GM21423 (cell line): ENCODE results near the gene ATXN1.

ENCODE experiments used
- ATAC-seq: cut with Tn5 transposase; IDR thresholded peaks from one replicate; pipeline ENCODE4 v1.9.1; 2021; ENCODE audit warnings: mild to moderate bottlenecking, moderate library complexity; ENCODE audit not compliant: unreplicated experiment

The ATXN1 gene

GRCh38 chr6:16762550-16763477, 1.6 kb upstream of the ATXN1 start:
- peak; percentile 28 for ATAC-seq

- peak; percentile 2 for ATAC-seq
Observed at GRCh38 chr6:16762268-16762549, 949 bp upstream of the ATXN1 start.

- peak; percentile 42 for ATAC-seq
Observed at GRCh38 chr6:16761471-16762267, 409 bp upstream of the ATXN1 start.

DNA sequence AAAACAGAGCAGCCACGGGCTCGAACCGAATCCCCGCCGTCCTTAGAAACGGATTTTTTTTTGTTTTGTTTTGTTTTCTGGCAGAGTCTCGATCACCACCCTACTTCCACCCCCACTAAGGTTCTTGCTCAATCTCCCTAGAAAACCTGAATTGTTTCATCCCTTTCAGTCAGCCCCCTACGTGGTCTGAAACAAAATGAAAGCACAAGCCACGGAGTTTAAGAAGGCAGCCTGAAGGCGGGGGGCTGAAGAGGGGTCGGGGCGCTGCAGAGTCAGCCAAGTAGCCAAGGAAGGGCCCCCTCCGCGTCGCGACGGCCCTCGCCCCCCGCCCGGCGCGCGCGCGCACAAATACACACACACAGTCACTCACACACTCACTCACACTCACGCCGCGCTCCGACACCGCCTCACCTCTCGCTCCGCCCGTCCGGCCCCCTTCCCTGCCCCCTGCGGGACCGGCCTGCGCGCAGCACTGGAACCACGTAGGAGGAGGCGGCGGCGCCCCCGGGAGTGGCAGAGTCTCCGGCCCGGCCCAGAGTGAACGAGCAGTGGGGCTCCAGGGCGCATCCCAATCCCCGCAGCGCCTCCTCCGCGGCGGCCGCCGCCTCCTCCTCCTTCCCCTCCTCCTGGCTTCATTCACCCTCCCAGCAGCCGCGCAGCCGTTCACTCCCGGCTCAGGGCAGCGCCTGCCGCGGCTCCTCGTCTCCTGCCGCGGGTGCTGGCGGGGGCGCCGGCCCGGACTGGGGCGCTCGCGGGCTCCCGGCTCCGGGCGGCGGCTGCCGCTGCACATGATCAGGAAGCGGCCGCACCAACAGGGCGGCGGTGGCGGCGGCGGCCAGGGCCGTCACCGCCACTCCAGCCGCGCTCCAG, 1.4 kb downstream of the ATXN1 start:
- ATAC-seq, result peak; percentile 34

GRCh38 chr6:16759181-16759645, 2.0 kb downstream of the ATXN1 start:
- no peak for ATAC-seq

- ATAC-seq, result no peak
Observed at GRCh38 chr6:16758163-16758975, 2.9 kb downstream of the ATXN1 start.

DNA sequence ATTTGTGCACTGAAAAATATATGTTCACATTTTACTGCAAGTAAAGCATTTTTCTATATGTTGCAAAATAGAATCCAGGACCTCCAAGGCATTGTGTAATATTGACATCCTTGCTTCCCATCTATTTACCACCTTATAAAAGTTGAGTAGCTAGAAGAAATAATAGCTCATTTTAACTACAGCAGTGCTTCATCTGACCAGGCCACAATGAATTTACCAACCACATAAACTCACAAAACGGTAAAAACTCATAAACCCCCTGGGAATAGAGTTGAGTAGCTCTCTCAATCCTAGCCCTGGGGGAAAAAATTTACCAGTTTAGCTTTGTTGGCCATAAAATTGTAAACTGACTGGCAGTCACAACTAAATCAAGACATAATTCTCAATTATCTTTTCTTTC, 3.9 kb downstream of the ATXN1 start:
- ATAC-seq, result no peak

DNA sequence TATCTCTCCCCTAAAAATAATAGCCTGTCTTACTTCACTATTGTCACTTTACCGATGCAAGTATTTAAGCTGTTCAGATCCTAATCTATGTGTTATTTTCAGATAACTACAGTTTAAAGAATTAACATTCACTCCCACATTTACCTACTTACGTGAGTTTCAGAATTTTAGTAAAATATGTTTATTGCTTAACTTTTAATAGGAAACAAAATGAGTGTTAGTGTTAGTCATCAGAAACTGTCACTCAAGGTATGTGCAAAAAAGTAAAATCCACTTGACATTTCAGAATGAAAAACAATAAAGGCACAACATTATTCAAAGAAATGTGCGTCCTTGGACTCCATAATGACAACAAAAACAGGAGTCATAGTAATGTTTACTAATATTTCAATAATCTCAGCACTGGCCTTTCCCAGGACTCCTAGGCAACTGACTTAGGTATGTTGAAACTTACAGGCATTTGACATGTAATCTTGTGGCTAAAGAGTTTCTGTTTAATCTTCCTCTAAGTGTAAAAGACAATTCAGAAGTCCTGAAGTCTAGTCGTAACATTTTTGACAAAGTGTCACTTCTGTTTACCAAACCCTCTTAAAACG, 4.5 kb downstream of the ATXN1 start:
- ATAC-seq, result no peak

DNA sequence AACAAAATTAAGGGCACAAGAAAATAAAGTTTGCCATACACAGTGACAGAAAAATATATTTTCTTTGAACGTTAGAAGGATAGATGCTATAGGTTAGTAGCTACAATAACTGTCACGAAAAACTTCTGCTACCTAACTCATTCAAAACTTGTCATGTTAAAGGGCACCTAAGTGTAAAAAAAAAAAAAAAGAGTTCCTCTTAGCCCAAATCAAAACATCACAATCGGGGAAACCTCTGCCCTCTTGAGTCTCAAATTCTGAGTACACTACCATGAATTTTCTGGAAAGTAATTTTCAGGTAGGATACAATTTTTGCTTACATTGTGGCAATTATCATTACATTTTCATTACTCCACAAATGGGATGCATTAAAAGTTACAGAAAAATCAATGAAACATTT, 5.7 kb downstream of the ATXN1 start:
- ATAC-seq, result no peak

- ATAC-seq, result no peak
Observed at GRCh38 chr6:16754876-16755275, 6.4 kb downstream of the ATXN1 start.

DNA sequence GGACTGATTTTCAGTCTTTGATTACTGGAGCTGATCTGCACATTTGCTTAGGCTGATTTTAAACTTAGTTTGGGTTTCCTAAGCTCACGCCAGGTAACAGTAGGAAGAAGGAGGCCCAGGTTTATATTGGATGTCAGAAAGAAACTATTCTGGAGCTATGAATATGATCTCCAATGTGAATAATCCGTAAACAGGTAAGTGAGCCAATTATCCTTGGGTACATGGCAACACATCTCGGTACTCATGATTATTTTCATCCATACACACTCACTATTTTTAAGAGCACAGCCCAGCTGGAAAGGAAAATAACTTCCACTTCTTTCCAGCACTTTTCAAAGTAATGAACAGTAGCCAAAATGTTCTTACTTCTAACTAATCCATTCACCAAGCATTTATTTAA, 7.0 kb downstream of the ATXN1 start:
- no peak for ATAC-seq

GRCh38 chr6:16753341-16753740, 7.9 kb downstream of the ATXN1 start:
- no peak for ATAC-seq

GRCh38 chr6:16752206-16752866, 8.9 kb downstream of the ATXN1 start:
- no peak for ATAC-seq

- no peak for ATAC-seq
Observed at GRCh38 chr6:16751251-16751946, 9.9 kb downstream of the ATXN1 start.

GRCh38 chr6:16750566-16750965, 10.7 kb downstream of the ATXN1 start:
- no peak for ATAC-seq

GRCh38 chr6:16749516-16750485, 11.5 kb downstream of the ATXN1 start:
- ATAC-seq, result no peak

DNA sequence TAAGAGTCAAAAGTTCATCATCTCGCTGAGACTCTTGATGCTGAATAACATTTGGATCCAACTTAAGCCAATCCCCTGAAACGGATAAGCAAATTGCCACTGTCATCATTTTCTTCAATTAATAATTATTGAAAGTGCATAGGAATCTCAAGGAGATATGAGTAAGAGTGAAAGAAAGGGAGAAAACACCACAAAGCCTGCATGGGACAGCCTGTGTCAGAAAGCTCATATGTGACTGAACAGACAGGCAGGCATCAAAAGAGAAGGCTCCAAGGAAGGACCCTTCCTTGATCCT, 13.3 kb downstream of the ATXN1 start:
- ATAC-seq, result no peak
